Heart left ventricle (tissue), 16 donors: ENCODE results near the gene CASZ1. TPM values are rescaled to one million over a fixed set of nuclear protein-coding genes. Genes with fewer than 3 reads are reported as not detected.

Experiments
- ATAC-seq, 4 donors: fragments of 200-7000 bp; cut with Tn5 transposase; one replicate each; pipeline ENCODE4 v1.9.1; 2020 to 2022; ENCODE audit warnings: moderate library complexity in 4 of 4, mild to moderate bottlenecking in 3 of 4, moderate number of reproducible peaks in 1 of 4
- DNase-seq, 5 donors: peaks; one replicate each; pipeline ENCODE4 v3.0.0-alpha.2; 2020
- H3K27ac ChIP-seq, 12 donors: fragments of 200-600 bp; sonication (generic) in 4 of 12; one replicate each; pipeline versions ENCODE4 v1.5.0 to v1.8.0; 2016 to 2022; ENCODE audit warnings: mild to moderate bottlenecking in 2 of 12
- H3K27me3 ChIP-seq, 9 donors: fragments of 200-600 bp; sonication (generic) in 2 of 9; one replicate each; pipeline versions ENCODE4 v1.5.1 to v1.8.0; 2016 to 2022; ENCODE audit warnings: mild to moderate bottlenecking in 3 of 9
- H3K36me3 ChIP-seq, 9 donors: fragments of 200-600 bp; sonication (generic) in 2 of 9; one replicate each; pipeline versions ENCODE4 v1.5.0 to v1.8.0; 2018 to 2022; ENCODE audit warnings: mild to moderate bottlenecking in 2 of 9
- H3K4me1 ChIP-seq, 12 donors: fragments of 200-600 bp; sonication (generic) in 4 of 12; one replicate each; pipeline versions ENCODE4 v1.5.0 to v1.8.0; 2016 to 2022; ENCODE audit warnings: mild to moderate bottlenecking in 3 of 12
- H3K4me3 ChIP-seq, 12 donors: fragments of 200-600 bp; sonication (generic) in 4 of 12; one replicate each; pipeline versions ENCODE4 v1.5.0 to v1.8.0; 2017 to 2022; ENCODE audit warnings: mild to moderate bottlenecking in 9 of 12, moderate library complexity in 4 of 12
- H3K9me3 ChIP-seq, 12 donors: fragments of 200-600 bp; sonication (generic) in 4 of 12; one replicate each; pipeline versions ENCODE4 v1.5.0 to v1.8.0; 2016 to 2022; ENCODE audit warnings: mild to moderate bottlenecking in 1 of 12
- POLR2A ChIP-seq, 2 donors: fragments of 450-650 bp; IDR thresholded peaks; one replicate each; pipeline ENCODE4 v1.6.1; 2017; ENCODE audit warnings: antibody characterized with exemption in 2 of 2, mild to moderate bottlenecking in 2 of 2, moderate library complexity in 2 of 2
- WGBS, 4 donors: extraction: QIAGEN DNeasy Blood & Tissue Kit in 2 of 4; methylation state at CpG; one replicate each; pipeline versions ENCODE4 v1.1.5 to v1.1.7; 2013 to 2018; 5-methylcytosine and 5-hydroxymethylcytosine counted together
- intact Hi-C, 10 donors: fragments of 100-400 bp; cut with DNase I; formaldehyde crosslinking; loops; one replicate each; pipeline versions ENCODE4 v1.11.1 to v1.14.2; 2022
- polyA plus RNA-seq, 2 donors: library from polyadenylated mRNA; stranded (reverse); fragments of 200-250 nt; gene quantifications; one replicate each; pipeline ENCODE4 v1.2.3, GENCODE V29; 2013
- total RNA-seq, 9 donors: library from RNA; depleted of rRNA in 2 of 9; stranded (reverse); fragments of >200 nt in 2 of 9; fragmentation: NEBNext Ultra II Directional in 3 of 9; extraction: Animal tissue kit (Norgen Biotek cat#: 25700) in 3 of 9; gene quantifications; one replicate each; pipeline versions ENCODE4 v1.1.0 to v1.2.4, GENCODE V29; 2016 to 2023
- TF ChIP-seq, protein P1 (sequence below), 12 donors: fragments of 200-600 bp; sonication (generic) in 4 of 12; IDR thresholded peaks; one replicate each; pipeline versions ENCODE4 v1.5.0 to v1.8.0; 2018 to 2022; ENCODE audit warnings: antibody characterized with exemption in 12 of 12, mild to moderate bottlenecking in 5 of 12
- donor health status: ischemic (EF 13 %, LVEDD 7.1; RV severe dilation, severe dysfunction).
- donor health status: healthy with polysubstance abuse.
- donor health status: DM: no; HTN: yes; CAD: no.
- donor health status: DM: no; HTN: no; CAD: no.
- donor health status: ischemic (EF 25% LVEDD 6.9; RV normal size, moderate dysfunction).
- donor health status: ischemic (EF 25% LVEDD 5.7; RV mildly dilated, moderate dysfunction).
- donor health status: healthy.
- donor health status: DM: yes; HTN: yes; CAD: no.
- donor health status: ischemic (EF 35%, LVEDD 5.7; RV mildly dilated, moderate dysfunction).
- donor health status: nonischemic (EF 11% LVEDD 7.7; RV severe dilation, severe dysfunction).
- donor health status: DM: yes; HTN: yes; CAD: no.
- donor health status: PGD.
- donor health status: ischemic (EF 29% LVEDD 5.4; RV normal size, mild dysfunction).
- donor health status: nonischemic (EF 23%, LVEDD 6.1; RV moderate dilation, normal function).

The CASZ1 gene
- total and polyA plus RNA-seq, 11 donors, result 28.8 to 84.9 (median 55.0) TPM

DNA sequence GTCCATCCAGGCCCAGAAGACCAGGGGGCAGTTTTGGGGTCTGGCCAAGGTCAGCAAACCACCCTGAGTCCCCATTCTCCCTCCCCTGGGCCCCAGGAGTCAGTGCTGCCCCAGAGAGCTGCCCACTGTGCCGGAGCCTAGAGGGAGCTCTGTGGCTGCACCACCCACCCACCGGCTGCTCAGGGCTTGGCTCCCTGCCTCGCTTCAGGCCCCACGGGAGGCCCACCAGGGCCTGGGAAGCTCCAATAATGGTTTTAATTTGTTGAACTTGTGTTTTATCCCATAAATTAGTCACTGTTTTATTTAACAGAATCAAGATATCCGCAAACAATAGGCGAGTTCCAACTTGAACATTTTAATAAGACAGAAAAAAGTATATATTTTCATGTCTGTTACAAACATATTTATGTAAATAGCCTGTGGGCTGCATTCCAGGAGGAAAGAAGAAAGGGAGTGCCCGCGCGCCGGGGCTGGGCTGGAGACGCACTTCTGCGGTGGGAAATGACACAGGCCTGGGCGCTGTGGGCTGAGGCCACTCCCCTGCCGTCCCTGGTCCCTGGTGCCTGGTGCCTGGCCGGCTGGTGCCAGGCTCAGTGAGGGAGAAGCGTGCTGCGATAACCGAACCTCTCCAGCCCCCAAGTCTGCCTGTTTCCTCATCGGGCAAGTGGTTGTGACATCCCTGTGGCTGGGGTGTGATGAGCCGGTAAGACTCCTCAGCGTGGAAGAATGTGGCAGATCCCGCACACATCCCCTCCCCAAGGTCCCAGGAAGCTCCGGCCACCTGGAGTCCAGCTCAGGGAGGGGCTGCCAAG is 161.2 kb downstream of the CASZ1 start:
- Histone ChIP-seq H3K4me3 (no peak overlapping the region), H3K9me3 (no peaks in the 10 kb centered on the region), H3K4me1 (peaks cover 0 to 35% (median 18%) of the 10 kb centered on the region in 12 donors), H3K27me3 (peaks cover 0 to 7% (median 0%) of the 10 kb centered on the region in 9 donors), H3K27ac (peak overlapping the region; percentile 15 to 77 (median 56)), H3K36me3 (peaks cover 0 to 15% (median 3%) of the 10 kb centered on the region in 9 donors)
- TF ChIP-seq, protein P1, sequence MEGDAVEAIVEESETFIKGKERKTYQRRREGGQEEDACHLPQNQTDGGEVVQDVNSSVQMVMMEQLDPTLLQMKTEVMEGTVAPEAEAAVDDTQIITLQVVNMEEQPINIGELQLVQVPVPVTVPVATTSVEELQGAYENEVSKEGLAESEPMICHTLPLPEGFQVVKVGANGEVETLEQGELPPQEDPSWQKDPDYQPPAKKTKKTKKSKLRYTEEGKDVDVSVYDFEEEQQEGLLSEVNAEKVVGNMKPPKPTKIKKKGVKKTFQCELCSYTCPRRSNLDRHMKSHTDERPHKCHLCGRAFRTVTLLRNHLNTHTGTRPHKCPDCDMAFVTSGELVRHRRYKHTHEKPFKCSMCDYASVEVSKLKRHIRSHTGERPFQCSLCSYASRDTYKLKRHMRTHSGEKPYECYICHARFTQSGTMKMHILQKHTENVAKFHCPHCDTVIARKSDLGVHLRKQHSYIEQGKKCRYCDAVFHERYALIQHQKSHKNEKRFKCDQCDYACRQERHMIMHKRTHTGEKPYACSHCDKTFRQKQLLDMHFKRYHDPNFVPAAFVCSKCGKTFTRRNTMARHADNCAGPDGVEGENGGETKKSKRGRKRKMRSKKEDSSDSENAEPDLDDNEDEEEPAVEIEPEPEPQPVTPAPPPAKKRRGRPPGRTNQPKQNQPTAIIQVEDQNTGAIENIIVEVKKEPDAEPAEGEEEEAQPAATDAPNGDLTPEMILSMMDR (IDR thresholded peaks at IDR 0.05), result peak in 1 of 12 donors; percentile 16
- TF ChIP-seq POLR2A (IDR thresholded peaks at IDR 0.05), result no peak
- peak in 2 of 5 donors; percentile 44 to 73 for DNase-seq
- peak in 3 of 4 donors; percentile 25 to 50 (median 40) for ATAC-seq
- 34 to 50% (median 47%) methylated on average over 16 to 23 of the region's 23 CpGs for WGBS, 4 donors
- intact Hi-C loops, result loop anchor here in 2 of 10 donors (10.0 kb wide), 2 partner anchors 100 to 120 kb away; no protein-coding TSS in a partner anchor

DNA sequence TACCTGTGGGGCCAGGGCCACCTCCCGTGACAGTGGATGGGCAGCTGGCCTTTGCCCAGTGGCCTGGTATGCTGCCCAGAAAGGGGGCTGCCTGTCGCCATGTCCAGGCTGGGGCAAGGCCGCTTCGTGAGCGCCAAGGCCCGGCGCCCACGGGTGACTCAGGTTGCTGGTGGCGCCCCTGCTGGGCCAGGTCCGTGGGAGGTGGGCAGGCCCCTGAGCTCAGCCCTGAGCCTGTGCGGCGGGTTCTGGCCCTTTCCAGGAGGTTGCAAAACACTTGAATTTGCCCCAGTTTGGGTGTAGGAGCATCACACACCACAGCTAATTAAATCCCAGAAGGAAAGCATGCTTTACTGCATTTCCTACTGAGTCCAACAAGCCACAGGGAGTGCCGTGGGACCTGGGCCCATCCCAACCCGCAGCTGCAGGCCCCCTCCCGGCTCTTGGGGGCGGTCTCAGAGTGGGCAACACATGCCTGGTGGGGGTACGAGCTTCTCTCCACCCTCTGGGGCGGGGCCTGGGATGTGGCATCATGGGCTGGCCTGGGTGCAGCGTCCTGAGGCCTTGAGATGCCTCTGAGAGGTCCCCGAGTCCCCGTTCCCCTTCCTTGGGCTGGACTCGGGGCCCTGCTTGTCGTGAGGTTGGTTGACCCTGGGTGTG is 161.9 kb downstream of the CASZ1 start:
- peak in 1 of 5 donors; percentile 55 for DNase-seq
- H3K27ac ChIP-seq, result peak overlapping the region in 9 of 12 donors; percentile 46 to 77 (median 62)
- H3K36me3 ChIP-seq, result peaks cover 0 to 18% (median 3%) of the 10 kb centered on the region in 9 donors
- no peak overlapping the region for H3K4me3 ChIP-seq
- TF ChIP-seq, protein P1 (IDR thresholded peaks at IDR 0.05), result no peak
- TF ChIP-seq POLR2A (IDR thresholded peaks at IDR 0.05), result no peak
- peak in 2 of 4 donors; percentile 6 to 18 for ATAC-seq
- intact Hi-C loops, result loop anchor here in 2 of 10 donors (10.0 kb wide), 2 partner anchors 100 to 120 kb away; no protein-coding TSS in a partner anchor
- H3K27me3 ChIP-seq, result peaks cover 0 to 7% (median 0%) of the 10 kb centered on the region in 9 donors
- WGBS, 4 donors, result 69 to 80% (median 72%) methylated on average over 8 to 23 of the region's 23 CpGs
- H3K4me1 ChIP-seq, result peaks cover 0 to 30% (median 16%) of the 10 kb centered on the region in 12 donors
- H3K9me3 ChIP-seq, result no peaks in the 10 kb centered on the region

DNA sequence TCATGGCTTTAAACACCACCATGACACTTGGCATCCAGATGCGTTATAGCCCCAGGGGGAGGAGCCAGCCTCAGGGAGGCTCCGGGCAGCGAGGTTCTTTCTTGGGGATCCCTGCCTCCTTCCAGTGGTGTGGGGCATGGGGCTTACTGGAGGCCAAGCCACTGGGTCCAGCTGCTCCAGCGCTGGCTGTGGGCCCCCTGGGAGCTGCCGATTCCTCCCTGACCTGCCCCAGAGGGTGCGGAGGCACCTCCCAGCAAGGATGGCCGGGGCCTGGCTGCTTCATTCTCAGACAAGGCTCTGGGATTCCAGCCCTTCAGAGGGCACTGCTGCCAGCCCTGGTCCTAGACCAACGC is 162.4 kb downstream of the CASZ1 start:
- peaks cover 0 to 7% (median 0%) of the 10 kb centered on the region in 9 donors for H3K27me3 ChIP-seq
- peaks cover 0 to 16% (median 3%) of the 10 kb centered on the region in 9 donors for H3K36me3 ChIP-seq
- no peak overlapping the region for H3K4me3 ChIP-seq
- no peaks in the 10 kb centered on the region for H3K9me3 ChIP-seq
- intact Hi-C loops, result loop anchor here in 2 of 10 donors (10.0 kb wide), 2 partner anchors 99 to 119 kb away; no protein-coding TSS in a partner anchor
- WGBS, 4 donors, result 88 to 93% (median 91%) methylated on average over 6 to 8 of the region's 8 CpGs
- DNase-seq, result peak in 2 of 5 donors; percentile 20 to 26
- TF ChIP-seq POLR2A (IDR thresholded peaks at IDR 0.05), result no peak
- TF ChIP-seq, protein P1 (IDR thresholded peaks at IDR 0.05), result no peak
- H3K27ac ChIP-seq, result peak overlapping the region in 3 of 12 donors; percentile 2 to 77 (median 66)
- no peak for ATAC-seq
- H3K4me1 ChIP-seq, result peaks cover 0 to 33% (median 17%) of the 10 kb centered on the region in 12 donors
